GM19455 (cell line): Measurements from ENCODE around the gene STARD13.
"Not testable (repeated sequence)": the region's sequence is repeated elsewhere in the genome, so short reads cannot be mapped to it uniquely, and the experiment has no call there.

Experiments
- ATAC-seq: cut with Tn5 transposase; IDR thresholded peaks from one replicate; pipeline ENCODE4 v1.9.1; 2021; ENCODE audit not compliant: unreplicated experiment

STARD13 gene

DNA sequence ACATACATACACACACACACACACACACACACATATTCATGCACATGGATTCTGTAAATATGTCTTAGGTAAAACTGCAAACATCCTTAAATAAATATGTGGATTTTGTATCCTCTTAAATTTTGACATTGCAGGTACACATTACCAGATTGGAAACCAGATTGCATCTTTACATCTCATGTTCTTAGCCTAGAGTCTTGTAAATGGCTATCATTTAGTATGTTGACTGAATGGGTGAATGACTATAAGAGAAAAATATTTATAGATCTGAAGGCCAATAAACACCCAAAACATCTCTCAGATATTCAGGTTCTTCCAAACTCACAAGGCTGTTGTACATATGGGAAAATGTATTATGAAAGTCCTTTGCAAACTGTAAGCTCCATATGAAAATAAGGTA, 104.3 kb downstream of the STARD13 start:
- ATAC-seq, result no peak

GRCh38 chr13:33180122-33180804, 105.3 kb downstream of the STARD13 start:
- no peak for ATAC-seq

DNA sequence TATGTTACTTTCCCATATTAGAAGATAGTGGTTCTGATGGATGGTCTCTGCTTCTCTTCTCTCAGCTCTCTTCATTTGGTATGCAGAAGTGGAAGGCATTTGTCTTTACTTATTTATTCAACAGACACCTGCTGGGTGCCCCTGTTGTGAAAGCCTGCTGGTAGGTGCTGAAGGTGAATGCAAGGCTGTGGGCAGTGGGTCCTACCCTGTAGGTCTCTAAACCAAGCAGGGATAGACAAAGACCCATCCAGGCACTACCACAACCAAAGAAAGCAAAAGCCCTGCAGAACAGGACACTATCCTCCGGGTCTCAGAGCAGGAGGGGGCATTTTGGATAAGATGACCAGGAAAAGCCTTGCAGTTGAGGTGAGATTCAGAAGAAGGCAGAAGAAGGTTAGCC, 106.1 kb downstream of the STARD13 start:
- no peak for ATAC-seq

- no peak for ATAC-seq
These were observed 107.2 kb downstream of the STARD13 start for GRCh38 chr13:33178209-33178840.

DNA sequence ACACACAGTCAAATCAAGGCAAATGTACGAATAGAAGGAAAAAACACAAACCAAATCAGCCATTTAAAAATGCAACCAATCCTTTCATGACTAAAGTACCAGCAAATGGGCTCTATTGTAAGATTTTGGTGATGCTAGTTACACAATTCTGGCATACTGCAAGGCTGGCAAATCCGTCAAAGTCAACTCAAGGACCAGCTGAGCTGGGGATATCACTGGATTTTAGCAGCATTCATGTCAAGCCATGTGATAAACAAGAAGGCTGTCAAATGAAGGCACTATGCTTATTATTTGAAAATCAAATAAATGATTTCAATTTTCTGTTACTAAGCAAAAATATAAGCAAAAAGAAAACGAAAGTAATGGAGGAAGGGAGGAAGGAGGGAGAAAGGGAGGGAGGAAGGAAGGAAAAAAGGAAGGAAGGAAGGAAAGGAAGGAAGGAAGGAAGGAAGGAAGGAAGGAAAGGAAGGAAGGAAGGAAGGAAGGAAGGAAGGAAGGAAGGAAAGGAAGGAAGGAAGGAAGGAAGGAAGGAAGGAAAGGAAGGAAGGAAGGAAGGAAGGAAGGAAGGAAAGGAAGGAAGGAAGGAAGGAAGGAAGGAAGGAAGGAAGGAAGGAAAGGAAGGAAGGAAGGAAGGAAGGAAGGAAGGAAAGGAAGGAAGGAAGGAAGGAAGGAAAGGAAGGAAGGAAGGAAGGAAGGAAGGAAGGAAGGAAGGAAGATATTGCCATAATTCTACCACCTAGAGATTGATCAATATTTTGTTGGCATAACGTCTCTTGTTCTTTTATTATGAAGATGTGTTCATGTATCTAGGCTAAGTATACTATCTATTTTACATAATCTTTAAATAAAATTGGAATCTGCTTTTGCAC, 108.0 kb downstream of the STARD13 start:
- not testable (repeated sequence) for ATAC-seq

GRCh38 chr13:33176526-33176925, 109.0 kb downstream of the STARD13 start:
- ATAC-seq, result no peak

- no peak for ATAC-seq
These were observed 109.6 kb downstream of the STARD13 start for GRCh38 chr13:33175991-33176390.

- no peak for ATAC-seq
These were observed 110.6 kb downstream of the STARD13 start for GRCh38 chr13:33174931-33175330.

DNA sequence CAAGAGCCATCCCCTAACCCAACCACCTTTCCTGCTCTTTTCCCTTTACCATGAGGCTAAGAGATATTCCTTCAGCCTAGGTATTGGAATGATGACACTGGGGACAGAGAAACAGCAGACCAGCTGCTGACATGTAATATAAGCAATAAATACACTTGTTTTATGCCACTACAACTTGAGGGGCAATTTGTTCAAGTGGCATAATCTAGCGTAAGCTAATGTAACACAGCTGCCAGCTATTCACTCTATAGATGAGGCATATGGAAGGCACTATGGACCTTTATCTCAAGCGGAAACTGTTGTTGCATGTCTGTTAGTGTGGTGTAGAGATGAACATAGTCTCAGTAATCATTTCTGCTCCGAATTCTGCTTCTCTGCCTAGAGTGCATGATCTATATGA, 111.1 kb downstream of the STARD13 start:
- no peak for ATAC-seq

DNA sequence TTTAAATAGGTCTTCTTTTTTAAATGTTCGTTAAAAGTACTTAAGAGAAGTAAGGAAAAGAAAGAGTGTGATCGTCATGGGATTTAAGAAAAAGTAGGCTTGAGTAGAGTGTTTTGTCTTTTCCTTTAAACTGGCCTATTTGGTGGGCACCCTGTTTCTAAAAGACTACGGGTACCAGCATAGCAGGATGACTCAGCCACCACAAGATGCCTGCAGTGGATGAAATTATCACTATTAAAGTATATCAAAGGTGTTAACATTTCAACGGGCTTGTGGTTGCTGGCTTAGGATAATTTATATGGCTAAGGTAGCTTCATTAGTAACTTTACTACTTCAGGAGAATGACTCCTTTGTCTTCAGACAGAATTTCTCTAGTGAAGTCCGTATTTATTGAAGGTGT, 112.6 kb downstream of the STARD13 start:
- no peak for ATAC-seq

DNA sequence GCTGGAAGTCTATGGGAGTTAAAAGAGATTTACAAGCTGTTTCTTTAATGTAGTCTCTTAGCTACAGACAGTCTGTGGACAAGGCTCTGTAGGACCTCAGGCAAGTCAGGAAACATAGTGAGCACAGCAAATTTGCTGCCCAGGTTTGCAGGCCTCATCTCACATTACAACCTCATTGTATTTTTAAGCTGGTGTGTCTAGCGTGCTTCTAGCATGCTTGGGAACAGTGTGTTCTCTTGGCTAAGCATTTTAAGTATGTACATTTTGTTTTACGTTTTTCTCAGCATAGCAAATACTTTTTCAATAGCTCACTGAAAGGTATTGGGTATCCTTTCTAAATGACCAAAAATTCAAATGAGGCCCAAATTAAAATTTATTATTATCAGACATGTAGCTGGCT, 113.2 kb downstream of the STARD13 start:
- ATAC-seq, result no peak

DNA sequence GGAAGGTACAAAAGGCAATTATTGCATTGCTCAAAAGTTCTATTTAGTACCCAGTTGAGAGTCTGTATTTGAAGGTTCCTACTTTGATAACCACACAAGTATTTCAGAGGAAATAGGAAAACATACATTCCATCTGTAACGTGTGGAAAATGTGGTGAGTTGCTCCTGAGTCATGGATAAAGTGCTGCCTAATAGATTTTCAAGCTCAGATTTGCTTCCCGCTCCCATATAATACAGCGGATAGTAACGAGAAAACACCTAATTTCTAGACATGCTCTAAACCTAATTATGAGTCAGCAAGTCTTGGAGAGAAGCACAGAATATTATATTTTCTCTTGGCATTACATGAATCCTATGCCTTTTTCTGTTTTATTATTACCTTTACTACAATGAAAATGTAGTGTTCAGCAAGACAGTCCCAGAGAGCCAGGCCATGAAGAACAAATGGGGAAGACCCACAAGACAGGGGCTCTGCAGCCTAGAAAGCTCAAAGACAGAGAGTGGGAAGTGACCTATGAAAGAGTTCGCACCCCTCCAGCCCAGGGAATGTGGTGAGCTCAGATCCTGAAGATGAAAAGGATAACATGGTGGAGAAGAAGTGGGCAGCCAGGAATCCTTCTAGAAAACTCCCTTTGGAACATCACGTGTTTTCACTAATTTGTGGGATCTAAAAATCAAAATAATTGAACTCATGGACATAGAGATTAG, 116.1 kb downstream of the STARD13 start:
- no peak for ATAC-seq

GRCh38 chr13:33168321-33168960, 117.1 kb downstream of the STARD13 start:
- ATAC-seq, result no peak

DNA sequence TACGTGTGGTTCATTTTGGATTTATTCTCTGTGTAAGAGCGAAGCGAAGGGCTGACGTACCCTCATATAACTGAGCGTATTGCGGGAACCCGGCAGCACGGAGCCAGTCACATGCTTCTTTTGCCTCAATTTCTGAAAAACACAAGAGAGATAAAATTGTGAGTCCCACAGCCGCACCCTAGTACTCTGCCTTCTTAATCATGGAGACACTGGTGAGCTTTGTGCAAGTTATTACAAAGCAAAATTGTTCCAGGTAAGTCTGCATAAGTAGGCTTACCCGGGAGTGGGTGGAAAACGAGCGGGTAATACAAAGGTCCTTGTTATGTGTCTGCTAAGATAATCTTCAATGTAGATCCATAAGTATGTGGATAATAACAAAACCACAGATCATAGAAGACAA, 118.1 kb downstream of the STARD13 start:
- no peak for ATAC-seq

DNA sequence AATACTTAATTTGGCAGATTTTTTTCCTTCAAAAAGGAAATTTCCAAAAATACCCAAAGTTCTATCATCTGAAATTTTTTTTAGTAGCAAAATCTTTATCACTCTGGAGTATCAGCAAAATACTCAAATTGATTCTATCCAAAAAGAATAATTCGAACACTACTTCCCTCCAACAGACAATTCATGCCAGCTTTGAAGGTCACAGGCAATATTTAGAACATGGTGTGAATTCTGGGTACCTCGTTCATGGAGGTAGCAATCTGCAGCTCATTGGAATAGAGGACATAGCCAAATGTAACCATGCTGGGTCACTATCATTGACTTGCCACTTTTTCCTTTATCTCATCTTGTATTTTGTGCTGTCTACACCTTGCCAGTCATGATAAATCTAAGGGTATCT, 119.8 kb downstream of the STARD13 start:
- no peak for ATAC-seq

- no peak for ATAC-seq
These were observed 121.2 kb downstream of the STARD13 start for GRCh38 chr13:33164331-33164730.

DNA sequence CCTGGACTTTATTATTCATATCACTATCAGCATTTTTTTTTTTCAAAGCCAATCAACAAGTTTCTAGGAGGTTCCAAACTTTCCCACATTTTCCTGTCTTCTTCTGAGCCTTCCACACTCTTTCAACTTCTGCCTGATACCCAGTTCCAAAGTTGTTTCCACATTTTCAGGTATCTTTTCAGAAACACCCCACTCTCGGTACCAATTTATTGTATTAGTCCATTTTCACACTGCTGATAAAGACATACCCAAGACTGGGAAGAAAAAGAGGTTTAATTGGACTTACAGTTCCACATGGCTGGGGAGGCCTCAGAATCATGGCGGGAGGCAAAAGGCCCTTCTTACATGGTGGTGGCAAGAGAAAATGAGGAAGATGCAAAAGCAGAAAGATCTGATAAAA, 122.8 kb downstream of the STARD13 start:
- not testable (repeated sequence) for ATAC-seq

- no peak for ATAC-seq
These were observed 126.7 kb downstream of the STARD13 start for GRCh38 chr13:33158816-33159215.

GRCh38 chr13:33158271-33158670, 127.3 kb downstream of the STARD13 start:
- ATAC-seq, result no peak

GRCh38 chr13:33154911-33155310, 130.6 kb downstream of the STARD13 start:
- ATAC-seq, result no peak
